ENCODE results near the gene TMUB1.

The TMUB1 gene

GRCh38 chr7:151082141-151083070 is 887 bp downstream of the TMUB1 start:
- FAIRE-seq, result no peak

GRCh38 chr7:151081170-151082101 is 1.9 kb downstream of the TMUB1 start:
- FAIRE-seq, result no peak

- no peak for FAIRE-seq
These were observed 2.6 kb downstream of the TMUB1 start, which contains the start of gene FASTK for GRCh38 chr7:151080522-151081169. Gene FASTK, minus strand, starts transcription at chr7:151080809. Its CDS starts 43 bp downstream, at chr7:151080766.

GRCh38 chr7:151080067-151080521 is 3.2 kb downstream of the TMUB1 start:
- FAIRE-seq, result no peak

- no peak for FAIRE-seq
These were observed 3.9 kb downstream of the TMUB1 start for GRCh38 chr7:151079199-151079910.

GRCh38 chr7:151078233-151079040 is 4.9 kb downstream of the TMUB1 start:
- peak; percentile 97 for FAIRE-seq

- no peak for FAIRE-seq
These were observed 5.5 kb downstream of the TMUB1 start for GRCh38 chr7:151077705-151078232.

GRCh38 chr7:151076863-151077704 is 6.2 kb downstream of the TMUB1 start:
- FAIRE-seq, result no peak

- no peak for FAIRE-seq
These were observed 7.3 kb downstream of the TMUB1 start for GRCh38 chr7:151075978-151076426.

- no peak for FAIRE-seq
These were observed 7.7 kb downstream of the TMUB1 start for GRCh38 chr7:151075662-151075971.

- FAIRE-seq, result no peak
These were observed 8.3 kb downstream of the TMUB1 start for GRCh38 chr7:151074817-151075661.

GRCh38 chr7:151073990-151074389 is 9.3 kb downstream of the TMUB1 start:
- FAIRE-seq, result no peak

- FAIRE-seq, result no peak
These were observed 12.0 kb downstream of the TMUB1 start for GRCh38 chr7:151071032-151071866.

GRCh38 chr7:151070574-151070960 is 12.7 kb downstream of the TMUB1 start:
- no peak for FAIRE-seq

GRCh38 chr7:151069841-151070573 is 13.3 kb downstream of the TMUB1 start:
- FAIRE-seq, result no peak

GRCh38 chr7:151068069-151068773 is 15.1 kb downstream of the TMUB1 start:
- no peak for FAIRE-seq

Data from G401.6 (cell line).